Parathyroid adenoma (tissue), 2 donors: ENCODE measurements around the gene TMEM125.

ENCODE experiments used
- H2AFZ ChIP-seq: fragments of 300-600 bp; sonication (generic); one replicate; pipeline ENCODE4 v1.7.0; 2017; ENCODE audit warnings: antibody characterized with exemption, mild to moderate bottlenecking
- H3K27ac ChIP-seq: fragments of 300-600 bp; sonication (generic); one replicate; pipeline ENCODE4 v1.7.0; 2017
- H3K27me3 ChIP-seq: fragments of 300-600 bp; sonication (generic); one replicate; pipeline ENCODE4 v1.7.0; 2017; ENCODE audit warnings: low read length; ENCODE audit not compliant: control insufficient read depth, insufficient read depth
- H3K36me3 ChIP-seq: fragments of 300-600 bp; sonication (generic); one replicate; pipeline ENCODE4 v1.7.0; 2017; ENCODE audit warnings: low read length; ENCODE audit not compliant: control insufficient read depth, insufficient read depth
- H3K4me1 ChIP-seq: fragments of 300-600 bp; sonication (generic); one replicate; pipeline ENCODE4 v1.7.0; 2017; ENCODE audit warnings: control low read depth
- H3K4me2 ChIP-seq: fragments of 300-600 bp; sonication (generic); one replicate; pipeline ENCODE4 v1.7.0; 2017; ENCODE audit warnings: low read length
- H3K4me3 ChIP-seq: fragments of 300-600 bp; sonication (generic); one replicate; pipeline ENCODE4 v1.7.0; 2017; ENCODE audit warnings: low read depth, low read length
- H3K79me2 ChIP-seq: fragments of 300-600 bp; sonication (generic); one replicate; pipeline ENCODE4 v1.7.0; 2017; ENCODE audit warnings: control low read depth
- H3K9ac ChIP-seq: fragments of 300-600 bp; sonication (generic); one replicate; pipeline ENCODE4 v1.7.0; 2017; ENCODE audit warnings: mild to moderate bottlenecking
- H3K9me3 ChIP-seq: fragments of 300-600 bp; sonication (generic); one replicate; pipeline ENCODE4 v1.7.0; 2017; ENCODE audit warnings: low read length; ENCODE audit not compliant: control insufficient read depth
- CTCF ChIP-seq: fragments of 300-600 bp; sonication (generic); IDR thresholded peaks from one replicate; pipeline ENCODE4 v1.7.0; 2017; ENCODE audit warnings: antibody characterized with exemption, mild to moderate bottlenecking
- donor health status: primary hyperparathyroidism.

The TMEM125 gene

GRCh38 chr1:43286533-43286932 is 16.8 kb downstream of the TMEM125 start:
- Histone ChIP-seq H2AFZ (no peak overlapping the region), H3K4me1 (no peaks in the 10 kb centered on the region), H3K36me3 (no peaks in the 10 kb centered on the region), H3K27me3 (no peaks in the 10 kb centered on the region), H3K9me3 (no peaks in the 10 kb centered on the region), H3K79me2 (no peaks in the 10 kb centered on the region), H3K9ac (no peak overlapping the region), H3K4me2 (no peak overlapping the region), H3K27ac (no peak overlapping the region), H3K4me3 (no peak overlapping the region)
- no peak for TF ChIP-seq CTCF

GRCh38 chr1:43288058-43288784 is 18.4 kb downstream of the TMEM125 start:
- H3K9ac ChIP-seq, result no peak overlapping the region
- H3K9me3 ChIP-seq, result no peaks in the 10 kb centered on the region
- no peak overlapping the region for H3K27ac ChIP-seq
- no peak overlapping the region for H3K4me2 ChIP-seq
- H3K36me3 ChIP-seq, result no peaks in the 10 kb centered on the region
- H3K27me3 ChIP-seq, result no peaks in the 10 kb centered on the region
- H3K79me2 ChIP-seq, result no peaks in the 10 kb centered on the region
- no peaks in the 10 kb centered on the region for H3K4me1 ChIP-seq
- no peak for TF ChIP-seq CTCF
- no peak overlapping the region for H3K4me3 ChIP-seq
- H2AFZ ChIP-seq, result no peak overlapping the region

GRCh38 chr1:43288785-43289706 is 19.3 kb downstream of the TMEM125 start:
- Histone ChIP-seq H3K4me3 (no peak overlapping the region), H3K36me3 (no peaks in the 10 kb centered on the region), H2AFZ (no peak overlapping the region), H3K9me3 (no peaks in the 10 kb centered on the region), H3K9ac (no peak overlapping the region), H3K79me2 (no peaks in the 10 kb centered on the region), H3K27ac (no peak overlapping the region), H3K4me1 (no peaks in the 10 kb centered on the region), H3K4me2 (no peak overlapping the region), H3K27me3 (no peaks in the 10 kb centered on the region)
- TF ChIP-seq CTCF, result no peak

- no peaks in the 10 kb centered on the region for H3K4me1 ChIP-seq
- H3K27ac ChIP-seq, result no peak overlapping the region
- no peak overlapping the region for H2AFZ ChIP-seq
- H3K4me3 ChIP-seq, result no peak overlapping the region
- no peak overlapping the region for H3K4me2 ChIP-seq
- no peak overlapping the region for H3K9ac ChIP-seq
- no peaks in the 10 kb centered on the region for H3K9me3 ChIP-seq
- H3K27me3 ChIP-seq, result no peaks in the 10 kb centered on the region
- H3K36me3 ChIP-seq, result no peaks in the 10 kb centered on the region
- TF ChIP-seq CTCF, result no peak
- no peaks in the 10 kb centered on the region for H3K79me2 ChIP-seq
Observed at GRCh38 chr1:43292216-43292615, 22.4 kb downstream of the TMEM125 start.
